ENCODE results near the gene ASGR1.

DNA sequence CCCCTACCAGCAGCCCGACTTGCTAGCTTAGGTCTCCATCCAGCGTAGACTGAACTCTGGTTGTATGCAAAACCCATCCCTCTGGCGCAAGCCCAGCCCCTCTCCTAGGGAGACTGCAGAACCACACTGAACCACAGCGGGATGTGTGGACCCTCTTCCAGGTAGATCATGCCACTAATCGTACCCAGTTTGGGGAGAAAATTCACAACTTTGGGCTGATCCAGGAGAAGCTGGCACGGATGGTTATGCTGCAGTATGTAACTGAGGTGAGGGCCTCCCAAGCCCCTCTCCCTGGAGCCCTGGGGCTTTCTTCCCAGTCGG is 43.8 kb upstream of the ASGR1 start:
- no peak for TF ChIP-seq EZH2 (IDR thresholded peaks at IDR 0.05; ENCODE audit: insufficient read depth, poor library complexity, severe bottlenecking)
- TF ChIP-seq EZH2phosphoT487 (IDR thresholded peaks at IDR 0.05; ENCODE audit: insufficient read depth, low read depth) = no peak
